AG10803 (cell line): ENCODE results near the gene BRAP.
"Not testable (repeated sequence)": the region's sequence is repeated elsewhere in the genome, so short reads cannot be mapped to it uniquely, and the experiment has no call there.

Source experiments
- DNase-seq: peaks from one replicate; pipeline ENCODE4 v3.0.0; 2010; ENCODE audit warnings: low read depth
- H3K4me3 ChIP-seq: 2 replicates; pipeline ENCODE4 v1.5.1; 2011; ENCODE audit warnings: mild to moderate bottlenecking, low read length, control low read depth
- CTCF ChIP-seq: conservative IDR thresholded peaks from 2 replicates; pipeline ENCODE4 v1.5.1; 2011; ENCODE audit warnings: mild to moderate bottlenecking, low read length, control low read depth, inconsistent platforms

Gene BRAP

DNA sequence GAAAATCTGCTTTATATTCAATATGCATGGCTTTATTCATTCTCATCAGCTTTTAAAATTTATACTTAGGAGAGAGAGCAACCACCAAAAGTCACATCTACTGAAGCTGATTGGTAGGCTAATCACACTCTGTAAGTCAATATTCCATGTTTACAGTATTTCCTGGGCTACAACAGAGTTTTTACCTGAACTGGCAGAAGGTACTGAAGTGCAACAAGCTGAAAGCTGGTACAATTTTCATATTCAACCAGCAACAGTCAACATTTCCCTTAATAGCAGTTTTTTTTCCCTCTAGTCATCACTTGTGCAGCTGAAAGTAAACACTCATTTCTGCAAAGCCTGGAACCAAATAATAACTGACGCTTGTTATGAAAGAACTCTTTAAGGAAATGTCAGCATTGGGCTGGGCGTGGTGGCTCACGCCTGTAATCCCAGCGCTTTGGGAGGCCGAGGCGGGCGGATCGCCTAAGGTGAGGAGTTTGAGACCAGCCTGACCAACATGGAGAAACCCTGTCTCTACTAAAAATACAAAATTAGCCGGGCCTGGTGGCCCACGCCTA is 12.9 kb downstream of the BRAP start:
- H3K4me3 ChIP-seq: no peak overlapping the region
- no peak for DNase-seq
- TF ChIP-seq CTCF: no peak

DNA sequence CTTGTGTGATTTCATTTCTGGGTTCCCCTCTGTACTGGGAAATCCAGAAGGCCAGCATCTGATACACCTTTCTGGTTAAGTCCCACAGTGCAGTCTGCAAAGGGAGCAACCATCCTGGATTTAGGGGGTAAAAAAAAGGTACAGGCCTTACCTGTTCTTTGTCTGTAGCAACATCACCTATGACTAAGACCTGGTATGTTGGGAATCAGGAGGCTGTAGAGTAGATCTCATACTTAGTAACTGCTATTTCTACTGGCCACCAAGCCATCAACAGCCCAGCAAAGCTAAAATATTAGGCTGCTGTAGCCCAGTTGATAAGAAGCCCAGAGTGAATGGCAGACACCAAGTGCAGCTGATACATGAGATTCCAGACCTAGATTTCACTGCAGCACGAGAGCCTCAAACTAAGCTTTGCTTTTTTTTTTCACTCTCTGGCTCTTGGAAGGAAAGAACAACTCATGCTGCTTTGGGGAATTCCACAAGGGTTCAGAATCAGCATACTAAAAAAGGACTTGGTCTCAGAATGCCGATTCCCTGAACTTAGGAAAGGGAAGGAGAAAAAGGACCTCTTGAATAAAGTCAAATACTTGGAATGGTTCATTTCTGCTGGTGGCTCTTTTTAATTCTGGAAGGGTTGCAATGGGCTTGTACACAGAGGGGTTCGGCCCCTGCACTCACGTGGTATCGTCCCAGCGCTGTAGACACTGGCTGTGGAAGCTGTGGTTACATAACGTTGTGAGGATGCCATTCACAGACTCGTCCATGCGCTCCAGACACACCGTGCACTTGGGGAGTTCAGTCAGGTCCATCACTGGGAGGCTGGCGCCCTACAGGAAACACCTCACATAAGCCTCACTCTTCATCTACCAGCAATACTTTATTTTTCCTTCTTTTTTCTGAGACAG is 20.5 kb downstream of the BRAP start:
- H3K4me3 ChIP-seq: no peak overlapping the region
- no peak for TF ChIP-seq CTCF
- no peak for DNase-seq

DNA sequence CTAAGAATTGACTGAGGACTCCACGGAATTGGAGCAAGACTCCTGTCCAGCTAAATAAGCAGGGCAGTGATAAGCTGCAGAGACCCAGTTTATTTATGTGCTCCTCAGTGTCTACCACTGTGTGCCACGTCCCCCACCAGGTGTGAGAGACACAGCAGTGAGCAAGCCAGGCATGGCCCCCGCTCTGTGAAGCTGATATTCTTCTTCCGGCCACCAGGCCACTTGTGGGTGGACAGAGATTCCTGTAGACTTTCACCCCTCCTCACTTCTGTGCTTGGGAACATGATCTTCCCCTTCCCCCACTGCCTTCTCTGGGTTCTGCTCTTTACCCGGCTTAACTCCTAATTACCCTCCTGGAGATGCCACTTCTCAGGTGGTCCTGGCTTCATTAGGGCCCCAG is 21.3 kb downstream of the BRAP start:
- no peak for DNase-seq
- no peak for TF ChIP-seq CTCF

GRCh38 chr12:111656016-111656415 is 29.7 kb downstream of the BRAP start:
- no peak overlapping the region for H3K4me3 ChIP-seq
- no peak for TF ChIP-seq CTCF
- DNase-seq: no peak

More for the DNA sequence above, 21.3 kb downstream of the BRAP start:
- H3K4me3 ChIP-seq: no peak overlapping the region

GRCh38 chr12:111655356-111655755 is 30.4 kb downstream of the BRAP start:
- no peak overlapping the region for H3K4me3 ChIP-seq
- DNase-seq: no peak
- no peak for TF ChIP-seq CTCF

- DNase-seq: no peak
- no peak for TF ChIP-seq CTCF
- H3K4me3 ChIP-seq: no peak overlapping the region
These were observed 32.2 kb downstream of the BRAP start for GRCh38 chr12:111653596-111653995.

- not testable (repeated sequence) for DNase-seq, H3K4me3 ChIP-seq
These were observed 33.2 kb downstream of the BRAP start for GRCh38 chr12:111652530-111652929.
